ENCODE results near the gene IGF2BP2.

The IGF2BP2 gene

GRCh38 chr3:185625784-185626183 is 199.1 kb downstream of the IGF2BP2 start:
- Histone ChIP-seq H3K36me3 (replicated peaks; ENCODE audit: low read depth, low read length) (peaks cover 17% of the 10 kb centered on the region), H3K27me3 (ENCODE audit: low read depth, low read length) (no peaks in the 10 kb centered on the region), H3K79me2 (ENCODE audit: low read length) (no peaks in the 10 kb centered on the region), H3K4me2 (ENCODE audit: low read length) (no peak overlapping the region), H3K9me3 (ENCODE audit: insufficient read depth, low read length) (no peaks in the 10 kb centered on the region), H2AFZ (ENCODE audit: low read depth, low read length) (no peak overlapping the region), H4K20me1 (ENCODE audit: insufficient read depth, low read length) (no peaks in the 10 kb centered on the region), H3K4me3 (ENCODE audit: low read length) (no peak overlapping the region), H3K27ac (ENCODE audit: low read length) (no peak overlapping the region), H3K4me1 (ENCODE audit: low read length) (no peaks in the 10 kb centered on the region), H3K9ac (ENCODE audit: low read length) (no peak overlapping the region)
- TF ChIP-seq CTCF (IDR thresholded peaks at IDR 0.05; ENCODE audit: low read depth, low read length) (no peak), EZH2phosphoT487 (IDR thresholded peaks at IDR 0.05; ENCODE audit: low read depth) (no peak)

GRCh38 chr3:185623939-185624665 is 200.7 kb downstream of the IGF2BP2 start:
- H3K27ac ChIP-seq (ENCODE audit: low read length), result no peak overlapping the region
- H4K20me1 ChIP-seq (ENCODE audit: insufficient read depth, low read length), result no peaks in the 10 kb centered on the region
- peaks cover 20% of the 10 kb centered on the region for H3K36me3 ChIP-seq (replicated peaks; ENCODE audit: low read depth, low read length)
- H3K4me1 ChIP-seq (ENCODE audit: low read length), result no peaks in the 10 kb centered on the region
- no peak overlapping the region for H2AFZ ChIP-seq (ENCODE audit: low read depth, low read length)
- no peaks in the 10 kb centered on the region for H3K9me3 ChIP-seq (ENCODE audit: insufficient read depth, low read length)
- TF ChIP-seq EZH2phosphoT487 (IDR thresholded peaks at IDR 0.05; ENCODE audit: low read depth) (no peak), CTCF (IDR thresholded peaks at IDR 0.05; ENCODE audit: low read depth, low read length) (no peak)
- H3K4me2 ChIP-seq (ENCODE audit: low read length), result no peak overlapping the region
- no peaks in the 10 kb centered on the region for H3K79me2 ChIP-seq (ENCODE audit: low read length)
- no peaks in the 10 kb centered on the region for H3K27me3 ChIP-seq (ENCODE audit: low read depth, low read length)
- no peak overlapping the region for H3K9ac ChIP-seq (ENCODE audit: low read length)
- H3K4me3 ChIP-seq (ENCODE audit: low read length), result no peak overlapping the region

GRCh38 chr3:185613016-185613415 is 211.8 kb downstream of the IGF2BP2 start:
- Histone ChIP-seq H3K36me3 (replicated peaks; ENCODE audit: low read depth, low read length) (peaks cover 30% of the 10 kb centered on the region), H4K20me1 (ENCODE audit: insufficient read depth, low read length) (no peaks in the 10 kb centered on the region)
- TF ChIP-seq EZH2phosphoT487 (IDR thresholded peaks at IDR 0.05; ENCODE audit: low read depth) (no peak), CTCF (IDR thresholded peaks at IDR 0.05; ENCODE audit: low read depth, low read length) (no peak)

GRCh38 chr3:185606196-185606595 is 218.6 kb downstream of the IGF2BP2 start:
- no peak overlapping the region for H3K9ac ChIP-seq (ENCODE audit: low read length)
- no peak overlapping the region for H3K4me3 ChIP-seq (ENCODE audit: low read length)
- H3K27ac ChIP-seq (ENCODE audit: low read length), result no peak overlapping the region
- no peaks in the 10 kb centered on the region for H3K27me3 ChIP-seq (ENCODE audit: low read depth, low read length)
- no peaks in the 10 kb centered on the region for H3K79me2 ChIP-seq (ENCODE audit: low read length)
- H3K9me3 ChIP-seq (ENCODE audit: insufficient read depth, low read length), result no peaks in the 10 kb centered on the region
- H3K4me1 ChIP-seq (ENCODE audit: low read length), result no peaks in the 10 kb centered on the region
- H3K36me3 ChIP-seq (replicated peaks; ENCODE audit: low read depth, low read length), result peaks cover 31% of the 10 kb centered on the region
- H4K20me1 ChIP-seq (ENCODE audit: insufficient read depth, low read length), result no peaks in the 10 kb centered on the region
- H2AFZ ChIP-seq (ENCODE audit: low read depth, low read length), result no peak overlapping the region
- TF ChIP-seq EZH2phosphoT487 (IDR thresholded peaks at IDR 0.05; ENCODE audit: low read depth), result no peak
- no peak for TF ChIP-seq CTCF (IDR thresholded peaks at IDR 0.05; ENCODE audit: low read depth, low read length)
- no peak overlapping the region for H3K4me2 ChIP-seq (ENCODE audit: low read length)

More at GRCh38 chr3:185613016-185613415, 211.8 kb downstream of the IGF2BP2 start:
- H3K4me1 ChIP-seq (ENCODE audit: low read length), result no peaks in the 10 kb centered on the region
- no peak overlapping the region for H2AFZ ChIP-seq (ENCODE audit: low read depth, low read length)
- no peaks in the 10 kb centered on the region for H3K27me3 ChIP-seq (ENCODE audit: low read depth, low read length)
- no peak overlapping the region for H3K27ac ChIP-seq (ENCODE audit: low read length)
- H3K79me2 ChIP-seq (ENCODE audit: low read length), result no peaks in the 10 kb centered on the region
- H3K4me2 ChIP-seq (ENCODE audit: low read length), result no peak overlapping the region
- no peak overlapping the region for H3K9ac ChIP-seq (ENCODE audit: low read length)
- no peak overlapping the region for H3K4me3 ChIP-seq (ENCODE audit: low read length)
- no peaks in the 10 kb centered on the region for H3K9me3 ChIP-seq (ENCODE audit: insufficient read depth, low read length)

All from OCI-LY3 (cell line).